Measurements from ENCODE around the gene TPP1.

TPP1 gene

DNA sequence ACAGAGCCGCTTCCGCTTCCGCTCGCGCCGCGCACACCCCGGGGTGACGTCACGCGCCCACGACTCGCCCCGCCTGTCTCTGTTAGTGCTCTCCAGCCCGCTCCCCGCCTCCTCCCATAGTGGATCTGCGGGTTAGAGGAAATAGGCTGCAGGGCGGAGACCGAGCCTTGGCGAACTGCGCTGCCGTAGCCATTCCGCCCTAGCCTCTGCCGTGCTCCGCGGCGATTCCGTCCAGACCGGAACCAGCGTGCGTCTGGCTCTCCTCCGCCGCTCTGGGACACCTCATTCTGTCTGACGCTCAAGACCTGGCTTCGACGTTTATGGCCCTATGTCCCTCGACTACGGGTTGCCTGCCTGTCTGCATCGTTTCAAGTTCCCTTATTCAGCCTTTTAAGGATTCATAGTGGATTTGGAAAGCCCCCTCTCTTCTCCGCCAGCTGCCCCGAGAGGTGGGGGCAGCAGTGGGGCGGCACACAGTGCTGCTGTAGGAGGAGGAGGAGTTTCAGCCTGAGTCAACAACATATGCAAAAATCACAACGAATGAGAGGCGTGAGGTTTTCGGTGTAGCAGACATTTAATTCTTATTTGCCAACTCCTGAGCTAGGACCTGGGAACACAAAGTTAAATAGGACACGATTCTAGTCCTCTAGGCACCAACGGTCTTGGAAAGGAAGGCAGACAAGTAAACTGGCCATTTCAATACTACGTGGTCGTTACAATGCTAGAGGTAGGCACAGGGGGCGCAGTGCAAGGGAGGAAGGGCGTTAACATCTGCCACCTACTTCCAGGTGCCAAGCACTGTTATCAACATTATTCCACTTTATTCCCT lies 6.8 kb downstream of the TPP1 start, which contains the start of gene TAF10:
TSS of gene TAF10 (minus strand) at position 4 of the 829 bp plus-strand sequence. CDS start 27 bp downstream, outside the sequence.
- FAIRE-seq (peak; percentile 95), DNase-seq (ENCODE audit: insufficient read length, low spot score) (peak; percentile 78)

GRCh38 chr11:6611963-6612212 lies 7.3 kb downstream of the TPP1 start:
- DNase-seq (ENCODE audit: insufficient read length, low spot score) (no peak), FAIRE-seq (no peak)

DNA sequence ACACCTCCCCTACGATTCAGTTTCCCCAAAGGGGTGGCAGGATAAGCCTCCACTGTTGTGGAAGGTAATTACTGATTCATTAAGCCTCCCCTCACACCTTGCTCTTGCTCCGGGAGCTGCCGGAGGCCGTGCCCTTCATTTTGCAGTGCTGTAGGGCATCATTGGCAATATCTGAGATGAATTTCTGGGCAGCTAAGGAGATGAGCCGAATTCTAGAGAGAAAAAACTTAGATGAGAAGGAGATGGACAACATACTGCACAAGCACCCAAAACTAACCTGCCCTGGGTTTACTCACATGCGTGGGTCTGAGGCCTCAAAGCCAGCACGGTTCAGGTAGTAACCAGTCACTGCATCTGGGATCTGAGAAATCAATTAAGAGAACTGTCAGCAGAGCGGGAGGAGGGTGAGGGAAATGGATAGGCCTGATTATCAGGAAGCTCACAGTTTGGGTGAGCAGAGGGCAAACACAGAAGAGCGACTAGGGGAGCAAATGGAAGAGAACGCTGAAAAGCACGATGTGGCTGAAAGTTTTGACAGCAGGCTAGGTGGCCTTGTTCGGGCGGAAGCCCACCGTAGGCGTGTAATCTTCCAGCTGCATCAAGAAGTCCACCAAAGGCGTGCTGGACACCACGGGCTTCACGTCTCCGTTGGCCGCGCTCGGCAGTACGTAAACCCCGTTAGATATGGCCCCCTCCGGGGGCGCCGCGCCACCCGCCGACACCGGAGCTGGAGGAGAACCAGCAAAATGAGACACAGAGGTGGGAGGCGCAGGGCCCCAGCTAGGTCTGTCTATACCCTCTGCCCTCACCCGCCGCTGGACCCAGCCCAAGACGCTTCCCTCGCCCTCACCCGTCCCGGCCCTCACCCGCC lies 7.9 kb downstream of the TPP1 start:
- DNase-seq (ENCODE audit: insufficient read length, low spot score) (no peak), FAIRE-seq (no peak)

- FAIRE-seq, result no peak
These were observed 8.6 kb downstream of the TPP1 start for GRCh38 chr11:6610591-6610990.

DNA sequence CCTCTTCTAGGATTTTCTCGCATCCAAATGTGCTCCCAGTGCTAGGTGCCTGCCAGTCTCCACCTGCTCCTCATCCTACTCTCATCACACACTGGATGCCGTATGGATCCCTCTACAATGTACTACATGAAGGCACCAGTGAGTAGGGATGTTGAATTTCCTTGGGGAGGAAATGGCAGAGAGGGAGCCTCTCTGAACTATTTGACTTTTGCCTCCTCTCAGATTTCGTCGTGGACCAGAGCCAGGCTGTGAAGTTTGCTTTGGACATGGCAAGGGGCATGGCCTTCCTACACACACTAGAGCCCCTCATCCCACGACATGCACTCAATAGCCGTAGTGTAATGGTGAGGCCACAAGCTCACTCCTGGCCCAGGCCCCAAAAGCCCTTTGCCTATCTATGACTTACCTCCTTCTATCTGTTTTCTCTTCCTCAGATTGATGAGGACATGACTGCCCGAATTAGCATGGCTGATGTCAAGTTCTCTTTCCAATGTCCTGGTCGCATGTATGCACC lies 9.7 kb downstream of the TPP1 start:
- DNase-seq (ENCODE audit: insufficient read length, low spot score) (no peak), FAIRE-seq (no peak)

More at GRCh38 chr11:6610591-6610990, 8.6 kb downstream of the TPP1 start:
- no peak for DNase-seq (ENCODE audit: insufficient read length, low spot score)

GRCh38 chr11:6608726-6609501 lies 10.3 kb downstream of the TPP1 start:
- FAIRE-seq (no peak), DNase-seq (ENCODE audit: insufficient read length, low spot score) (no peak)

GRCh38 chr11:6608011-6608410 lies 11.2 kb downstream of the TPP1 start:
- no peak for DNase-seq (ENCODE audit: insufficient read length, low spot score)
- FAIRE-seq, result no peak

DNA sequence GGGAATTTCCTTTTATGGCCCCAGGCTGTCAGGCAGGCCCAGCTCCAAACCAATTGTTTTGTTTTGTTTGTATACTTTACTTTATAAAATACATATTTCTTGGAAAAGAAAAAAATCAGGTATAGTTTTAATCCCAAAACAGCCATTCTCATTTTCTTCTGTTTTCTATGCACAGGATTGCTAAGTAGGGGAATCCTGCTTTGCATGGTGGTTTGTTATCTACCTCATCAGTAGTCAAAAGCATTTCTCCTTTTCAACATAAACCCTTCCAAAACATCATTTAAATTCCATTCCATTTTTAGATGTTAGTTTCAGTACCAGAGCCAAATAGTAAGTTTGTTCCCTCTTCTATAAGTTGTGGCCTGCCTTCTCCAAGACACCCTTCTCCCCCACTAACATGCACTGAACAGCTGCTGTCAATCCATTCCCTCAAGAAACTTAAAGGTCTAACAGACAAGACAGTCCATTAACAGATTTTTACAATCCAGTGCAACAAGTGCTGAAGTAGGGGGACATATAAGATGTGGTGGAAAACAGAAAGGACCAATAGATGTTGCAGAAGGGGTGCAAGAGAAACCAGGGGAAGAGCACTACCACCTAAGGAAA lies 11.9 kb downstream of the TPP1 start:
- no peak for DNase-seq (ENCODE audit: insufficient read length, low spot score)
- no peak for FAIRE-seq

GRCh38 chr11:6606471-6607189 lies 12.6 kb downstream of the TPP1 start:
- peak; percentile 83 for FAIRE-seq

DNA sequence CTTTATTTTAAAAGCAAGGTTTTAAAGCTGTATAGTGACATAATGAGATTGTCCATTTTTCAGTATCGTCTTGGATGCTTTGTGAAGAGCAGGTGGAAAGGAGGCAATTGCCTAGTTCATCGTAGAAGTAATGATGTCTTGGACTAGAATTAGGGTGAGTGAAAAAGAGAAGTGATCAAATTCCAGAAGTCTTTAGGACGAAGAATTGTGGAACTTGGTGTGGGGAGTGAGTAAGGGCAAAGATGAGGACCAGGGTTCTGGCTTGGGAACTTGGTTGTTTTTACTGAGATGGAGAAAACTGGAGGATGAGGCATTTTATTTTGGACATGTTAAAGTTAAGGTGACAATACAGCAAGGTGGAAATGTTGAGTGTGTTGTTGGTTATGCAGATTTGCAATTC lies 14.4 kb downstream of the TPP1 start:
- FAIRE-seq (no peak), DNase-seq (ENCODE audit: insufficient read length, low spot score) (no peak)

More at GRCh38 chr11:6606471-6607189, 12.6 kb downstream of the TPP1 start:
- DNase-seq (ENCODE audit: insufficient read length, low spot score), result peak; percentile 63

DNA sequence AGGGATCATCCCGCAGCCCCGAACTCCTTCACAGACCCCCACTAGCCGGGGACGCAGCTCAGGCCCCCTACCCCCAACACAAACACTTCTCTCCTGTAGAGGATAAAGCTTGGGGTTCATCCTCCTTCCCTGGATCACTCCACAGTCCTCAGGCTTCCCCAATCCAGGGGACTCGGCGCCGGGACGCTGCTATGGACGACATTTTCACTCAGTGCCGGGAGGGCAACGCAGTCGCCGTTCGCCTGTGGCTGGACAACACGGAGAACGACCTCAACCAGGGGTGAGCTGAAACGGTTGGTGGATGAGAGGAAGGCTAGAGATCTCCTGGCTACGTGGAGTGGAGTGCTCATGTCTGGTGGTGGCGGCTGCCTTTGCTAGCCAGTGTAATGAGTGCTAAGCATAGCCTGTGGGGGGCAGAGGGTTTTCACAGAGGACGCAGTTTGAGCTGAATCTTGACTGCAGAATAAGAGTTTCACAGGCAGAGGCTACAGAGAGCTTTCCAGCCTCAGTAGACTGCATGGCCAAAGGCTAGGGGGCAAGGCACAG lies 15.1 kb downstream of the TPP1 start:
- DNase-seq (ENCODE audit: insufficient read length, low spot score), result peak; percentile 60
- no peak for FAIRE-seq

GRCh38 chr11:6603287-6604080 lies 15.7 kb downstream of the TPP1 start, which contains the start of the genes ILK and RRP8:
ILK (plus strand) TSS chr11:6603774; CDS start chr11:6604272, 498 bp downstream.
RRP8 (minus strand) TSS chr11:6603616; CDS start chr11:6603502, 114 bp downstream.
- peak; percentile 93 for FAIRE-seq
- peak; percentile 80 for DNase-seq (ENCODE audit: insufficient read length, low spot score)

- FAIRE-seq (peak; percentile 68), DNase-seq (ENCODE audit: insufficient read length, low spot score) (no peak)
These were observed 16.9 kb downstream of the TPP1 start for GRCh38 chr11:6602096-6602940.

- DNase-seq (ENCODE audit: insufficient read length, low spot score) (no peak), FAIRE-seq (no peak)
These were observed 18.2 kb downstream of the TPP1 start for GRCh38 chr11:6601041-6601461.

- DNase-seq (ENCODE audit: insufficient read length, low spot score) (no peak), FAIRE-seq (no peak)
These were observed 19.3 kb downstream of the TPP1 start for GRCh38 chr11:6599881-6600390.

DNA sequence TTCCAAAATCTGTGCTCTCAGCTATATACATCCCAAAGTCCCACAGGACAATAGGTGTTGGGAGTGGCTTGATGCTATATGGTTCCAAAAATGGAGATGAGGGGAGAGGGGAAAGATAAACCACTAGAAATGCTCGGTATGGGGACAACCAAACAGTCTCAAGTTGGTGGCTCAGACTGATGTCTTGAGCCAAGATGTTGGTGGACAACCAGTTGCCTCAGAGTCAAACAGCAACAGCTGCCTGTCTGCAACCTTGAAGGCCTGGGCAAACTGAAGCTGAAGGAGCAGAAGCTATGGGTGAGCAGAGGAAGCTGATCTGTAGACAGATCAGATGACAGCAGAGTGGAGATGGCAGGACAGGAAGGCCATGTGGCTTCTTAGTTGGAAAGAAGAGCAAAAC lies 19.8 kb downstream of the TPP1 start:
- DNase-seq (ENCODE audit: insufficient read length, low spot score) (no peak), FAIRE-seq (no peak)

GRCh38 chr11:6598555-6598954 lies 20.7 kb downstream of the TPP1 start:
- no peak for FAIRE-seq
- no peak for DNase-seq (ENCODE audit: insufficient read length, low spot score)

Measured in GM19239 (cell line).